SU-DHL-6 (cell line): ENCODE results near the gene GPS2.
"Not testable (repeated sequence)": the region's sequence is repeated elsewhere in the genome, so short reads cannot be mapped to it uniquely, and the experiment has no call there.

Source experiments
- CTCF ChIP-seq: fragments of 200-600 bp; sonication (generic); IDR thresholded peaks from one replicate; pipeline ENCODE4 v1.5.1; 2017; ENCODE audit warnings: antibody characterized with exemption, mild to moderate bottlenecking, low read length, moderate library complexity; ENCODE audit not compliant: insufficient read depth, poor library complexity, severe bottlenecking
- EZH2phosphoT487 ChIP-seq: fragments of 200-600 bp; sonication (generic), shearing (Covaris generic); conservative IDR thresholded peaks from 2 replicates; pipeline ENCODE4 v1.6.1; 2018; ENCODE audit warnings: mild to moderate bottlenecking, antibody characterized with exemption, low read length, moderate library complexity, mixed read lengths

DNA sequence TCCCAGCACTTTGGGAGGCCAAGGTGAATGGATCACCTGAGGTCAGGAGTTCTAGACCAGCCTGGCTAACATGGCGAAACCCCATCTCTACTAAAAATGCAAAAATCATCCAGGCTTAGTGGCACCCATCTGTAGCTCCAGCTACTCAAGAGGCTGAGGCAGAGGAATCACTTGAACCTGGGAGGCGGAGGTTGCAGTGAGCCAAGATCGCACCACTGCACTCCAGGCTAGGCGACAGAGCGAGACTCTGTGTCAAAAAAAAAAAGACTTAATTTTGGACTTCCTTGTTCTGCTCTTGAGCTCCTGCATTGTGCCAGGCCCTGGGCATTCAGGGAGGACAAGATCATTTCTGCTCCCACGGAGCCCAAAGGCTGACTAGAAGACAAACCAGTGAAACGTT, 22.4 kb upstream of the GPS2 start:
- not testable (repeated sequence) for TF ChIP-seq CTCF, EZH2phosphoT487
